GM18873 (cell line): ENCODE data around the gene LRRC8C.
"Not testable (repeated sequence)": the region's sequence is repeated elsewhere in the genome, so short reads cannot be mapped to it uniquely, and the experiment has no call there.

Experiments used
- ATAC-seq: cut with Tn5 transposase; IDR thresholded peaks from one replicate; pipeline ENCODE4 v1.9.1; 2021; ENCODE audit warnings: mild to moderate bottlenecking, moderate library complexity, moderate number of reproducible peaks; ENCODE audit not compliant: unreplicated experiment, low FRiP score

Gene LRRC8C

GRCh38 chr1:89701746-89702241 is 68.9 kb downstream of the LRRC8C start:
- no peak for ATAC-seq

GRCh38 chr1:89702520-89703045 is 69.7 kb downstream of the LRRC8C start:
- ATAC-seq = no peak

DNA sequence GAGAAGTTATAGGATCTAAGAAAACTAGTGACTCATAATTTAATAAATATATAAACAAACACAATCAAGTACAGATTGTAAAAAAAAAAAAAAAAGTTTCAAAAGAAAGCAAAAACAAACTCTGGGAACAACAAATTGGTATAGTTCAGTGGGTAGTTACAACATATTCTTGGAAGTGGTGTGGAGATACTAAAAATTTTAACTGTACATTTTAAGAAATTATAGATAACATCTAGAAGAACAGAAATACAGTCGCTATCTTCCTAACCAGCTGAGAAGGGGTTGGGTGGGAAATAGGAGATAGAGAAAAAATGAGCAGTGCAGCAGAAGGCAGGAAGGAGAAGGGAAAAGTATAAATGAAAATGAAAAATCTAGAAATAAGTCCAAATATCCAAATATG is 70.5 kb downstream of the LRRC8C start:
- ATAC-seq = no peak

- no peak for ATAC-seq
Measured at GRCh38 chr1:89704014-89704413, 71.1 kb downstream of the LRRC8C start.

DNA sequence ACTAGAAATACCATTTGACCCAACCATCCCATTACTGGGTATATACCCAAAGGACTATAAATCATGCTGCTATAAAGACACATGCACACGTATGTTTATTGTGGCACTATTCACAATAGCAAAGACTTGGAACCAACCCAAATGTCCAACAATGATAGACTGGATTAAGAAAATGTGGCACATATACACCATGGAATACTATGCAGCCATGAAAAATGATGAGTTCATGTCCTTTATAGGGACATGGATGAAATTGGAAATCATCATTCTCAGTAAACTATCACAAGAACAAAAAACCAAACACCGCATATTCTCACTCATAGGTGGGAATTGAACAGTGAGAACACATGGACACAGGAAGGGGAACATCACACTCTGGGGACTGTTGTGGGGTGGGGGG is 72.0 kb downstream of the LRRC8C start:
- not testable (repeated sequence) for ATAC-seq

DNA sequence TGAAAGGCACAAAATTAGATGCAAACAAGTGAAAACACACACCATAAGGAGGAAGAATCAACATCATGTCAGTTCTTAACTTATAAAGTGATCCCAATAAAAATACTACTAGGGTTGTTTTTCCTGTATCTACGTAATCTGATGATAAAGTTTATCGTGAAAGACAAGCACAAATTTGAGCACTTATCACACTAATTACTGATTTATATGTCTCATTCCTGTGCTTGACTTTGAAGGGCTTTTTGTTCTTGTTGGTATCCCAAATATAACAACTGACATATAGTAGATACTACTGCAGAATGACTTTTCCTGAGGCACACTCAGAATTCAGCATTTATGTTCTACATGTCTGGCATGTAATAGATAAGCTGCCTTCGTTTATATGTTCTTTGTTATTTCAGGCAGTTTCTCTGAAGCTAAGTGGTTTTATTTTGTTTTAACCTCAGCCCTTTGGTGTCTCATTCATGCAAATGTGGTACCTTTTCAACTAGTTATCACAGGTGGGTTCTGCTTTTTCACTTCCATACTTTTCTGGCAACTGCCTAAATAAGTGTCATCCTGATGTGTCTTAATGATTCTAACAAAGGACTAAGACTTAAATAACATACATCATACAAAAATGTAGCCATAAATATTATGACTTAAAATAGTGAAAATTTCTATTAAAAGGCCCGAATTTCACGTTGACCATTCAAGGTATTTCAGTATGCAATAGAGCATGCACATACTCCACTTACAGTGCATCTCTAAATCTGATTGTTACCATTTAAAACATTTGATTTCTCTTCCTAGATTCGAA is 73.2 kb downstream of the LRRC8C start:
- no peak for ATAC-seq

- no peak for ATAC-seq
Measured at GRCh38 chr1:89706700-89707012, 73.7 kb downstream of the LRRC8C start.

DNA sequence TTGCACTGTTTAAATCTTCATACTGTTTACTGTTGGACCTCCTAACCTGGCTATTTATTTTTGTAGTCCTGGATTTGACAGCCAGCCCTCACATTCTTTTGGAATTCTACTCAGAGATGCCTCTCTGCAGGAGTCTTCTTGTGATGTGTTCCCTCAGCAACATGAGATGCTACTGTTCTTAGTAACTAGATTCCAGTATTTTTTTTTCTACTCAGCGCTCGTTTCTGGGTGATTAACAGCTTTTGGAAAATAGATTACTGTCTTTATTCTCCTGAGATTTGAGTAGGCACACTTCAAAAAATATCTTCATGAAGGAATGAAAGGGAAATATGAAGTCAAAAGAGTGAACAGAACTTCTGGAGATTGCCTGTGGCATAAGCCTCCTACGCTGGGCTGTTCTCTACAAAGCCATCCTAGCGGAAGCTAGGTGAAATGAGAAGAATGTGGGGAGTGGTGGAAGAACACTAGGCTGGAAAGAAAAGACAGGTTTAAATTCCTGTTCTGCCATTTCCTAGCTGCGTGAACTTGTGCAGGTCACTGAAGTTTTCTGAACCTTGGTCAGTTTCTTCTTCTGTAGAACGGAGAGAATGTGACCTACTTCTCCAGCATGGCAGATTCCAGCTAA is 75.9 kb downstream of the LRRC8C start:
- no peak for ATAC-seq

- no peak for ATAC-seq
Measured at GRCh38 chr1:89710498-89711139, 77.7 kb downstream of the LRRC8C start.

DNA sequence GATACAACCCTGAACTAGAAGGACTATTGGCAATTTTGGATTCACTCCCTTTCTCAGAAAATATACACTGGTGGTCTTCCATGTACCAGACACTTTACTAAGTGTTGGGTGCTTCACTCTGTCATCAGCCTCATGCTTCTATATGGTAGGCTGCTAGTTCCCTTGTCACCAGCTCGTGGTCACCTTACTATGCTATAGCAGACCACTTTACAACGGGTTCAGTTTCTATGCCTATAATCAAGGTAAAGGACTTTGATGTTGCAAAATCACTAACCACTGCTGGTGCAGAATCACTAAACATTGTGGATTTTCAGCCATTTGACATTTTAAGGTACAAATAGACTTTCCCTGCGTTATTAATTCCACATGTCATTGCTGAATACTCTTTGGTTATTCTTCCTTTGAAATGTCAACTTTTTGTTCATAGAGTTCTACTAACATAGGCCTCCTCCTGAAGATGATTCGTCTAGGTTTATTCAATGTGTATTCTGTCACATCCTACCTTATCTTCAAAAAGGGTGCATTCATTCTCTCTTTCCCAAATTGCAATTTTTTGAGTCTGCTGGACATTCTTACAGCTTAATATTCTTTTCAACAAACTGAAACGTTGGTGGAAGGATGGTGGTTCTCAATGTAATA is 78.3 kb downstream of the LRRC8C start:
- ATAC-seq = no peak

- ATAC-seq = no peak
Measured at GRCh38 chr1:89712420-89712819, 79.5 kb downstream of the LRRC8C start.

DNA sequence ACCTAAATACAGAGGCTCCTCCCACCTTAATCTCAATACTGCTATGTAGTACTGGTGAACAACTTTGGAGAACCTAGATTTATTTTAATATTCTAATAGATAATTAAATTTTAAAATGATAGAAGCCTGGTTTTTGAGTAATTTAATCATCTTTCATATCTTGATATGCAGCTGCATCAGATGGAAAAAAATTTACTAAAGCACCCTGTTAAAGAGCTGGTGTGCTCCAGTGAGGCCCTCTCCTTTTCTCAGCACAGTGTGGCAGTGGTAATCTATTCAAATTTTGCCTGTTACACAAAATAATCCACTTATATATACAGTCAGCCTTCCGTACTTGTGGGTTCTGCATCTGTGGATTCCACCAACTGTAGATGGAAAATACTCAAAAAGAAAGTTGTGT is 82.8 kb downstream of the LRRC8C start:
- no peak for ATAC-seq

DNA sequence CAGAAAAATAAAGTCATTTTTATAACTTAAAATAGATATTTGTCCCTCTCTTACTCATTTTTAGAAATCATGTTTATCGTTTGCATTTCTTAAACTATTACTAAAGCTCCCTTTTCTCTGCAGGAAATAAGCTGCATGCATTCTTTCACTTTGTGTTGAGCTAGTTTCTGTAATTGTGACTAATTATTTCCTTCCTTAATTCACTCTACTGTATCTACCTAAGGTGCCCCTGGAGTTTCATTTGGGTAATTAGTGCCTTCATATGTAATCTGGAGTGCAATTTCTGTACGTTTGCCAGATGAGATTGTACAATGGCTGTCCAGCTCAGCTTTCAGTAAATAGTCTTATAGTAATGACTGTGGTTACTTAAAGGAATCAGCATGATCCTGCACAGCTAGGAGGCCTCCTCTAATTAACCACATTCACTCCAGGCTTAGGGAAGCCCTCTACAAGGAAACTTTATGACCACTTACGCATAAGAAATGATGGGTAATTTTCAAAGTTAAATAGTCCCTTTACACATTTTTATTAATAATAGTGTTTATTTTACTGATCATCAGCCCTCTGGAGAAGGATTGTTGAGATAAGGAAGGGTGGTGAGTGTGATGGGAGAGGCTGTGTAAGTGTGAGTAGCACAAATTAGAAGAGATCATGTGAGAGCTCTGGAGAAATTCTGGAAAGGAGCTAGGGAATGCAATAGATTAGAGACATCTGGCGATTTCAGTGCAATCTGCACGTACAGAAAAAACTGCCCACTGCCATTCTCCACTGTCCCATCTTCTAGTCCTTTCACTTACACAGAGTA is 86.8 kb downstream of the LRRC8C start:
- ATAC-seq = peak; percentile 95

GRCh38 chr1:89720839-89721238 is 87.9 kb downstream of the LRRC8C start:
- ATAC-seq = no peak

- ATAC-seq = no peak
Measured at GRCh38 chr1:89721351-89721750, 88.4 kb downstream of the LRRC8C start.

DNA sequence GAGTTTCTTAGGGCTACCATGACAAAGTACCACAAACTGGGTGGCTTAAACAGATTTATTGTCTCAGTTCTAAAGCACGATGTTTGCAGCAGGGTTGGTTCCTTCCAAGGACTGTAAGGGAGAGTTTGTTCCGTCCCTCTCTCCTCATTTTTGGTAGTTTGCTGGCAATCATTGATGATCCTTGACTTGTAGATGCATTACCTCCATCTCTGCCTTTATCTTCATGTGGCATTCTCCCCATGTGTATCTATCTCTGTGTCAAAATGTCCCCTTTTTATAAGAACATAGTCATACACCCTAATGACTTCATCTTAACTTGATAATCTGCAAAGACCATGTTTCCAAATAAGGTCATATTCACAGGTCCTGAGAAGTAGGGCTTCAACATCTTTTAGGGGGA is 90.2 kb downstream of the LRRC8C start:
- no peak for ATAC-seq

GRCh38 chr1:89723863-89724262 is 90.9 kb downstream of the LRRC8C start:
- ATAC-seq = no peak

DNA sequence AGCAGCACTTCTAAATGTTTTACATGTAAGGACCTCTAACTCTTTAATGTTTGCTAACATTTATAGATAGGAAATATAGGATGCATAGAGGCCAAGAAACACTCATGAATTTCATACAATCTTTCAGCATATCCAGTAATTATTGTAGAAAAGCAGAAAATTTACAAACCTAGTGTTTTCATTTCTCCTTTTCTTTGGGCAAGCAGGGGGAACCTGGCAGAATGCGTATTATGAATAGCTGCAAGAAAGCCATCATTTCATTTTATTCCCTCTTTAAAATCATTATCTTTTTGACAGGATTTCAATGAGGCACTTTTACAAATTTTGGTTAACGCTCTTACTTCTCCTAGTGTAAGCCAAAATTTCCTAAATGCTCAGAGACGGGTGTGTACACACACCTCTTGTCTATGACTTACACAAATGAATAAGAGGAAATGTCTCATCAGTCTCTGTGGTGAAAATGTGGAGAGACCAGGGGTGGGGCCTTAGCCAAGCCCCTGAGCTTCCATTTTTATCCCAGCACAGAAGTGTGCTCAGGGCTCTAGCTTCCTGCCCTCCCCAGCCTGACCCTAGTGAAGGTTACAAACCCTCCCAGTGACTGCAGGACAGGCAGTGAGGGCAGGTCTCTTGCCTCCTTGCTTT is 91.6 kb downstream of the LRRC8C start:
- peak; percentile 76 for ATAC-seq

DNA sequence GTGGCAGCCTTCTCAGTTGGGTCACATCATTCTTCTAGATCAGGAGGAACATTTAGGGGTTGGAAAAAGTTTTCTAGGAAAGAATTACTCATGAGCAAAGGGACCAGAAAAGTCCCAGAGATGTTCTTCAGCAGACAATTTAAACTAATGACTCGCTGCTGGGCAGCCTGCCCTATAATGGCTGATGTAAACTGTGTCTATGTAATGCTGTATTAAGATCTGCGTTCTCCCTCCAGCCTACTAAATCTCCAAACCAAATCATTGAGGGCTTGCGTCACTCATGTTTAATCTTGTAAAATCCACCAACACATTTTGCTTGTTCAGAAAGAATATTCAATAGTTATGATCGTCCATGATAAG is 92.1 kb downstream of the LRRC8C start:
- ATAC-seq = no peak

- no peak for ATAC-seq
Measured at GRCh38 chr1:89725631-89726030, 92.7 kb downstream of the LRRC8C start.
